GM12865 (cell line): ENCODE measurements around the gene TELO2.
A peak's percentile ranks its signal among the peaks of the same experiment; 100 is the strongest.

Source experiments
- DNase-seq: peaks from one replicate; pipeline ENCODE4 v3.0.0; 2010; ENCODE audit warnings: low read depth
- H3K4me3 ChIP-seq: 2 replicates; pipeline ENCODE4 v1.5.1; 2011; ENCODE audit warnings: mild to moderate bottlenecking, low read depth, low read length, control low read depth
- TF ChIP-seq, protein P1 (sequence below): IDR thresholded peaks from 2 replicates; pipeline ENCODE4 v1.5.1; 2011; ENCODE audit warnings: low read length, control low read depth, low read depth, inconsistent platforms; ENCODE audit not compliant: insufficient read depth; ENCODE audit errors: missing control alignments

TELO2 gene

DNA sequence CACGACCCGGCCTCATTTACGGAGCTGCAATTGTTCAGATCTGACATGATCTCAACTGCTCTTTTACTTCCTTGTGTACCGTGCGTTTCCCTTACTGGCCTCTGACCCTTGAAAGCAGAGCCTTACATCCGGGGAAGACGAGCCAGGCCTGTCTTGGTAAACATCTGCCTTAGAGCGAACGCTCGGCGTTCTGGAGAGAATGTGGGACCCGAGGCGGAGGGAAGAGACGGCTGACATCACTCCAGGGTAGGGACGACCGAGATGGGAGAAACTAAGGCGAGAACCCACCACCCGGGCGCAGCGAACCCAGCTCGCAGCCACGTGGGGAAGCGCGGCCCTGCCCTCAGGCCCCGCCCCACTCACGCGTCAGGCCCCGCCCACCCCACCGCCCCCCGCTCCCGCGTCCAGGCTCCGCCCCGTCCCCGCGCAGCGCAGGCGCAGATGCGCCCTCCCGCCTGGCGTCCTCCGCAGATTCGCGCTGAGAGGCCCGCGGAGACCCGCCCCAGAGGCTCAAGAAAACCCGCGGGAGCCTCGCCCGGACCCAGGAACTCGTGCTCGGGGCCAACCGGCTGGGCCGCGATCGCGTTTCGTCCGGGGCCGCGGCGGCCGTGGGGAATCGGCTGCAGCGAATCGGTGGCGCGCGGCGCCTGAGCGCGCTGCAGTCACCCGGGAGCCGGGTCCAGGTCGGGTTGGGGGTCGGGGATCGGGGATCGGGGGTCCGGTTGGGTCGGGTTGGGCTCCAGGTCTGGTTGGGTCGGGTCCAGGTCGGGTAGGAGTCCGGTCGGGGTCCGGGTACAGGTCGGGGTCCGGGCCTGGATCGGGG lies at the start of gene TELO2:
Gene TELO2 (plus strand): TSS at position 438 of the 823 bp plus-strand sequence. CDS start 922 bp downstream, outside the sequence.
- peak within 1 kb of the TSS; percentile 95 for H3K4me3 ChIP-seq
- DNase-seq, result peak; percentile 91
- TF ChIP-seq, protein P1, sequence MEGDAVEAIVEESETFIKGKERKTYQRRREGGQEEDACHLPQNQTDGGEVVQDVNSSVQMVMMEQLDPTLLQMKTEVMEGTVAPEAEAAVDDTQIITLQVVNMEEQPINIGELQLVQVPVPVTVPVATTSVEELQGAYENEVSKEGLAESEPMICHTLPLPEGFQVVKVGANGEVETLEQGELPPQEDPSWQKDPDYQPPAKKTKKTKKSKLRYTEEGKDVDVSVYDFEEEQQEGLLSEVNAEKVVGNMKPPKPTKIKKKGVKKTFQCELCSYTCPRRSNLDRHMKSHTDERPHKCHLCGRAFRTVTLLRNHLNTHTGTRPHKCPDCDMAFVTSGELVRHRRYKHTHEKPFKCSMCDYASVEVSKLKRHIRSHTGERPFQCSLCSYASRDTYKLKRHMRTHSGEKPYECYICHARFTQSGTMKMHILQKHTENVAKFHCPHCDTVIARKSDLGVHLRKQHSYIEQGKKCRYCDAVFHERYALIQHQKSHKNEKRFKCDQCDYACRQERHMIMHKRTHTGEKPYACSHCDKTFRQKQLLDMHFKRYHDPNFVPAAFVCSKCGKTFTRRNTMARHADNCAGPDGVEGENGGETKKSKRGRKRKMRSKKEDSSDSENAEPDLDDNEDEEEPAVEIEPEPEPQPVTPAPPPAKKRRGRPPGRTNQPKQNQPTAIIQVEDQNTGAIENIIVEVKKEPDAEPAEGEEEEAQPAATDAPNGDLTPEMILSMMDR, result no peak

- no peak overlapping the region for H3K4me3 ChIP-seq
- TF ChIP-seq, protein P1, result no peak
- DNase-seq, result no peak
These were observed 49.7 kb upstream of the TELO2 start for GRCh38 chr16:1443403-1443973.

- TF ChIP-seq, protein P1, result no peak
- no peak for DNase-seq
- H3K4me3 ChIP-seq, result no peak within 1 kb of the TSS
These were observed 49.0 kb upstream of the TELO2 start, which contains the start of gene CCDC154 for GRCh38 chr16:1443980-1444729. Gene CCDC154, minus strand, starts transcription at chr16:1444556. Its CDS starts 234 bp downstream, at chr16:1444322.

DNA sequence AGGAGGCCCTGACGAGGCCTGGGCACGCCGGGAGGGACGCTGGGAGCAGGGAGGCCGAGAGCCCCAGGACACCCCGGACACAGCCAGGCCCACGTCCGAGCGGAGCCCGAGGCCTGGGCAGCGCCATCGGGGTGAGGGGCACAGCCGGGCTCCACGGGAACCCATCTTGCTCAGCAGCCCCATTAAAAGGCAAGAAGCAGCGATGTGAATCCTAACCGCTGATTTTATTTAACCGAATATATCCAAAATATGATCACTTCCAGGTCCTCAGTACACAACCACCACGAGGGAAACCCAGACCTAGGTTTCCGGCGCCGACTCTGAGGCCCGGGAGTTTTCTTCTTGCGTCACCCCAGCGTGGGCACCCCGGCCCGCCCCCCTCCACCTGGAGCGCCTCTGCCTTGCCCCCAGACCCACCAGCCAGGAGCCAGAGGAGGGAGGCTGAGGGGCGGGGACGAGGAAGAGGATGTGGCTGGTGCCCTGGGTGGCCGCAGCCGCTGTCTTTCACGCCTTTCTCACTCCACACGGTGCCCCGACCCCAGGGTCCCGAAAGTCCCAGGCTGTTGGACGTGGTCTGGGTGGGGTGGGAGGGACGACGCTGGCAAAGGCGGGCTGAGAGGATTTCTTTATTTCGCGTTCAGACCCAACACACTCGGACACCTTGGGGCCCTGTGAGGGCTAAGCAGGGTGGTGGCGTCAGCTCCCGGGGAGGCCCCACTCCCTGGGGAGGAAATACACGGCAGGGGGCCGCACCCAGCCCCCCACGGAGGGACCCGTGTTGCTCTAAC lies 48.2 kb upstream of the TELO2 start:
- TF ChIP-seq, protein P1, result no peak
- no peak for DNase-seq
- no peak overlapping the region for H3K4me3 ChIP-seq

DNA sequence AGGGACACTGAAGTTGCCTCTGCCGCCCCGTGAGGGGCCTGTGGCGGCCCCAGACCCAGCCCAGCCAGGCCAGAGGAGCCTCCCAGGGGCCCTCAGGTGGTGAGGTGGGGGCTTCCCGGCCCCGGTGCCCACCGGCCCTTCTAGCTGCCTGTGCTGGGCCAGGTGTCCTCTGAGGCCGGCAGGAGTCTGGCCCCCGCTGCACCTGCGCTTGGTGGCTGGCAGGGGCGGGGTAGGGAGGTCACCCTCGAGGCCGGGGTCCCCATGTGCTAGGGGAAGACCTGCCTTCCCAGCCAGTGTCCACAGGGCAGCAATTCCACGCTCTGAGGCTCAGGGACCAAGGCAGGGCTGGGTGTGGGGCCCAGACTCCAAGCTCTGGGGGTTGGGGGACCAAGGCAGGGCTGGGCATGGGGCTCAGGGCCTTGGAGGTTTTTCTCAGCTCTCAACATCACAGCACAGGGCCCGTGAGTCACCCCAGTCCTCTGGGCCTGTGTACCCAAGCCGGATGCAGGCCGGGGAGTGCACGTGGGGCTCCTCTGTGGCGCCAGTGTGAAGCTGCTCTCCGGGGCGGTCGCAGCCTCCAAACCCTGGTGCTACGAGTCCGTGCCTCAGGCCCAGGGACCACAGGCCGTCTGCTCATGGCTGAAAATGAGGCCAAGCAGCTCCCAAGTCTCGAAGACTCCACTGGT lies 47.5 kb upstream of the TELO2 start:
- TF ChIP-seq, protein P1, result no peak
- H3K4me3 ChIP-seq, result no peak overlapping the region
- no peak for DNase-seq
